GM18858 (cell line): ENCODE results near the gene MAML1.
A peak's percentile ranks its signal among the peaks of the same experiment; 100 is the strongest.

Source experiments
- ATAC-seq: cut with Tn5 transposase; IDR thresholded peaks from one replicate; pipeline ENCODE4 v1.9.1; 2021; ENCODE audit not compliant: unreplicated experiment

The MAML1 gene

GRCh38 chr5:179792612-179793467 is 60.2 kb downstream of the MAML1 start:
- no peak for ATAC-seq

GRCh38 chr5:179793468-179794139 is 61.0 kb downstream of the MAML1 start, which contains the start of gene LTC4S:
Gene LTC4S (plus strand): TSS chr5:179793986. CDS start chr5:179794081, 95 bp downstream.
- no peak for ATAC-seq

- ATAC-seq = no peak
Measured at GRCh38 chr5:179794171-179794570, 61.5 kb downstream of the MAML1 start.

- no peak for ATAC-seq
Measured at GRCh38 chr5:179794575-179794974, 62.0 kb downstream of the MAML1 start.

- ATAC-seq = no peak
Measured at GRCh38 chr5:179795049-179795862, 62.6 kb downstream of the MAML1 start.

GRCh38 chr5:179795863-179796833 is 63.5 kb downstream of the MAML1 start:
- ATAC-seq = peak; percentile 71

- ATAC-seq = no peak
Measured at GRCh38 chr5:179796877-179797608, 64.4 kb downstream of the MAML1 start.

GRCh38 chr5:179797741-179798140 is 65.1 kb downstream of the MAML1 start:
- ATAC-seq = no peak

GRCh38 chr5:179798144-179798770 is 65.6 kb downstream of the MAML1 start:
- no peak for ATAC-seq

- no peak for ATAC-seq
Measured at GRCh38 chr5:179798771-179799643, 66.4 kb downstream of the MAML1 start.

- ATAC-seq = no peak
Measured at GRCh38 chr5:179799644-179799973, 67.0 kb downstream of the MAML1 start.

- no peak for ATAC-seq
Measured at GRCh38 chr5:179800071-179800695, 67.6 kb downstream of the MAML1 start.

- no peak for ATAC-seq
Measured at GRCh38 chr5:179800696-179801201, 68.1 kb downstream of the MAML1 start.

GRCh38 chr5:179801304-179802206 is 68.9 kb downstream of the MAML1 start:
- peak; percentile 37 for ATAC-seq

GRCh38 chr5:179802207-179802883 is 69.7 kb downstream of the MAML1 start:
- no peak for ATAC-seq

- ATAC-seq = no peak
Measured at GRCh38 chr5:179802950-179803562, 70.4 kb downstream of the MAML1 start.
